ENCODE results near the gene SLC35F6.
"Not testable (repeated sequence)": the region's sequence is repeated elsewhere in the genome, so short reads cannot be mapped to it uniquely, and the experiment has no call there.

SLC35F6 gene

DNA sequence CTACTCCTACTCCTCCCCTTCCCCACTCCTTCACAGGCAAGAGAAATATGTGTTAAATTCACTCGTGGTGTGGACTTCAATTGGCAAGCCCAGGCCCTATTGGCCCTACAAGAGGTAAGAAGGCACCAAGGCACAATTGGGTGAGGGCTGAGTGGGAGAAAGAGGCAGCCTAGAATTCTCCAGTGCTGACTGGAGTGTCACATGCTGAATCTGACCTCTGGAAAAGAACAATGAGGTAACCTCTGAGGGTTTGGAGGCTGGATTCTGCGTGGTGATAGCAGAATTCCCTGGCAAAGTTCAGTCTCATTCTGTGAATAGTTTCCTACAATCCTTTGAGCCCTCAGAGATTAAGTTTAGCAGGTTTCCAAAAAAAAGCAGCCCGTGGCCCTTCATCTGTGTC, 28.6 kb downstream of the SLC35F6 start:
- in situ Hi-C loops (cut with MboI; ENCODE audit: low sequenced_read_pairs, unreplicated experiment), result no loop called here
- no peak for DNase-seq (ENCODE audit: low spot score)
- no peak for TF ChIP-seq CTCF (IDR thresholded peaks at IDR 0.05; ENCODE audit: borderline replicate concordance, control extremely low read depth, extremely low read depth, insufficient read depth, missing control alignments)

DNA sequence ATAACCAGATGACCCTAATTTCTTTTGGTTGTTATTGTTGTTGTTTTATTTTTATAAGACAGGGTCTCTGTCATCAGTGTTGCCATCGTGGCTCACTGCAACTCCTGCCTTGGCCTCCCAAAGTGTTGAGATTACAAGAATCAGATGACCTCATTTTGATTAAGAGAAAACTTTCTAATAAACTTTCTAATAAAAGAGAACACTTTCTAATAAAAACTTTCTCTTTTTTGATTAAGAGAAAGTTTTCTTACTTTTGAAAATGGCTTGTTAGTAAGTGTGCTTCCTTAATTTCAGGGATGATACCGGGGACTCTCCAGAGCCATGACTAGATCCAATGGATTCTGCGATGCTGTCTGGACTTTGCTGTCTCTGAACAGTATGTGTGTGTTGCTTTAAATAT, 29.4 kb downstream of the SLC35F6 start:
- TF ChIP-seq CTCF (IDR thresholded peaks at IDR 0.05; ENCODE audit: borderline replicate concordance, control extremely low read depth, extremely low read depth, insufficient read depth, missing control alignments), result no peak
- in situ Hi-C loops (cut with MboI; ENCODE audit: low sequenced_read_pairs, unreplicated experiment), result no loop called here
- no peak for DNase-seq (ENCODE audit: low spot score)

DNA sequence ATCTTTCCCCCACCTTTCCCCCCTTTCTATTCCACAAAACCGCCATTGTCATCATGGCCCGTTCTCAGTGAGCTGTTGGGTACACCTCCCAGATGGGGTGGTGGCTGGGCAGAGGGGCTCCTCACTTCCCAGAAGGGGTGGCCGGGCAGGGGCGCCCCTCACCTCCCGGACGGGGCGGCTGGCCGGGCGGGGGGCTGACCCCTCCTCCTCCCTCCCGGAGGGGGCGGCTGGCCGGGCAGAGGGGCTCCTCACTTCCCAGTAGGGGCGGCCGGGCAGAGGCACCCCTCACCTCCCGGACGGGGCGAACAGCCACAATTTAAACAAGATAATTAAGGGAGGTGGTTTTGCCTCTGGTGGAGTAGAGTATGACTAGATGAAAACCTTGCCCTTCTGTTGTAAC, 31.1 kb downstream of the SLC35F6 start:
- DNase-seq (ENCODE audit: low spot score); in situ Hi-C loops (cut with MboI; ENCODE audit: low sequenced_read_pairs, unreplicated experiment): not testable (repeated sequence)

GRCh38 chr2:26801328-26801727, 37.2 kb downstream of the SLC35F6 start:
- in situ Hi-C loops (cut with MboI; ENCODE audit: low sequenced_read_pairs, unreplicated experiment), result no loop called here
- DNase-seq (ENCODE audit: low spot score), result no peak

GRCh38 chr2:26801796-26802195, 37.7 kb downstream of the SLC35F6 start:
- in situ Hi-C loops (cut with MboI; ENCODE audit: low sequenced_read_pairs, unreplicated experiment), result no loop called here
- TF ChIP-seq CTCF (IDR thresholded peaks at IDR 0.05; ENCODE audit: borderline replicate concordance, control extremely low read depth, extremely low read depth, insufficient read depth, missing control alignments), result no peak
- DNase-seq (ENCODE audit: low spot score), result no peak

More at GRCh38 chr2:26801328-26801727, 37.2 kb downstream of the SLC35F6 start:
- TF ChIP-seq CTCF (IDR thresholded peaks at IDR 0.05; ENCODE audit: borderline replicate concordance, control extremely low read depth, extremely low read depth, insufficient read depth, missing control alignments), result no peak

DNA sequence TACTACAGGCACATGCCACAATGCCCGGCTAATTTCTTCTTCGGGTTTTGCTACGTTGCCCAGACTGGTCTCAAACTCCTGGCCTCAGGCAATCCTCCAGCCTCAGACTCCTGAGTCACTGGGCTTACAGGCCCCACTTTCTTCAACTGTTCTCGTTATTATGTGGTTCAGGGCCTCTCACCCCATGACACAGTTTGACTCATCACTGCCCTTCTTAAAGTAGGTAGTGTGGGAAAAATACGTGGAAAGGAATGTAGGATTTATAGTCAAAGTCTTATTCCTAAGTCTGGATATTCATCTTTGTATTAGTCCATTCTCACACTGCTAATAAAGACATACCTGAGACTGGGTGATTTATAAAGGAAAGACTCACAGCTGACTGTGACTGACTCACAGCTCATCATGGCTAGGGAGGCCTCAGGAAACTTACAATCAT, 41.2 kb downstream of the SLC35F6 start:
- DNase-seq (ENCODE audit: low spot score), result no peak
- in situ Hi-C loops (cut with MboI; ENCODE audit: low sequenced_read_pairs, unreplicated experiment), result no loop called here

More for the DNA sequence above, 41.2 kb downstream of the SLC35F6 start:
- TF ChIP-seq CTCF (IDR thresholded peaks at IDR 0.05; ENCODE audit: borderline replicate concordance, control extremely low read depth, extremely low read depth, insufficient read depth, missing control alignments), result no peak
